Subcutaneous adipose tissue (tissue), 4 donors: Measurements from ENCODE around the gene FTL. TPM values are rescaled to one million over a fixed set of nuclear protein-coding genes. Genes with fewer than 3 reads are reported as not detected.

Experiments used
- total RNA-seq, 4 donors: library from RNA; depleted of rRNA; stranded (reverse); fragments of >200 nt; gene quantifications; one replicate each; pipeline ENCODE4 v1.1.0, GENCODE V29; 2016
- TF ChIP-seq, protein P1 (sequence below): fragments of 450-650 bp; IDR thresholded peaks from one replicate; pipeline ENCODE4 v1.5.1; 2016; ENCODE audit warnings: low read depth, mild to moderate bottlenecking, control low read depth, antibody characterized with exemption, moderate library complexity

FTL gene
- total RNA-seq, 4 donors from 2014 or later: 7,770 to 28,830 (median 13,714) TPM

- TF ChIP-seq, protein P1, sequence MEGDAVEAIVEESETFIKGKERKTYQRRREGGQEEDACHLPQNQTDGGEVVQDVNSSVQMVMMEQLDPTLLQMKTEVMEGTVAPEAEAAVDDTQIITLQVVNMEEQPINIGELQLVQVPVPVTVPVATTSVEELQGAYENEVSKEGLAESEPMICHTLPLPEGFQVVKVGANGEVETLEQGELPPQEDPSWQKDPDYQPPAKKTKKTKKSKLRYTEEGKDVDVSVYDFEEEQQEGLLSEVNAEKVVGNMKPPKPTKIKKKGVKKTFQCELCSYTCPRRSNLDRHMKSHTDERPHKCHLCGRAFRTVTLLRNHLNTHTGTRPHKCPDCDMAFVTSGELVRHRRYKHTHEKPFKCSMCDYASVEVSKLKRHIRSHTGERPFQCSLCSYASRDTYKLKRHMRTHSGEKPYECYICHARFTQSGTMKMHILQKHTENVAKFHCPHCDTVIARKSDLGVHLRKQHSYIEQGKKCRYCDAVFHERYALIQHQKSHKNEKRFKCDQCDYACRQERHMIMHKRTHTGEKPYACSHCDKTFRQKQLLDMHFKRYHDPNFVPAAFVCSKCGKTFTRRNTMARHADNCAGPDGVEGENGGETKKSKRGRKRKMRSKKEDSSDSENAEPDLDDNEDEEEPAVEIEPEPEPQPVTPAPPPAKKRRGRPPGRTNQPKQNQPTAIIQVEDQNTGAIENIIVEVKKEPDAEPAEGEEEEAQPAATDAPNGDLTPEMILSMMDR: no peak
Measured at GRCh38 chr19:48958006-48958405, 7.1 kb upstream of the FTL start.

GRCh38 chr19:48959341-48960239 is 5.5 kb upstream of the FTL start:
- TF ChIP-seq, protein P1: no peak

GRCh38 chr19:48961051-48961649 is 4.0 kb upstream of the FTL start:
- TF ChIP-seq, protein P1: no peak

DNA sequence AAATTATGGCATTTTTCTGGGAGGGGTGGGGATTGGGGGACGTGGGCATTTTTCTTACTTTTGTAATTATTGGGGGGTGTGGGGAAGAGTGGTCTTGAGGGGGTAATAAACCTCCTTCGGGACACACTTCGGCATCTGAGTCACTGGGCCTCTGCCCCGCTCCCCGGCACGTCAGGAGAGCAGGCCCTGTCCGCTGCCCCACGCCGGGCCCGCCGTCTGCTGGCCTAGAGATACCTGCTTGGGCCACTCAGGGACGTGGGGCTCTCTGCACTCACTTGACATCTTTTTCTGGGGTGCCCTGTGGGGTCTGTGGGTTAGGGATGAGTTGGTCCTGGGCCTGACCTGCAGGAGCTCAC is 3.5 kb upstream of the FTL start:
- TF ChIP-seq, protein P1: no peak

DNA sequence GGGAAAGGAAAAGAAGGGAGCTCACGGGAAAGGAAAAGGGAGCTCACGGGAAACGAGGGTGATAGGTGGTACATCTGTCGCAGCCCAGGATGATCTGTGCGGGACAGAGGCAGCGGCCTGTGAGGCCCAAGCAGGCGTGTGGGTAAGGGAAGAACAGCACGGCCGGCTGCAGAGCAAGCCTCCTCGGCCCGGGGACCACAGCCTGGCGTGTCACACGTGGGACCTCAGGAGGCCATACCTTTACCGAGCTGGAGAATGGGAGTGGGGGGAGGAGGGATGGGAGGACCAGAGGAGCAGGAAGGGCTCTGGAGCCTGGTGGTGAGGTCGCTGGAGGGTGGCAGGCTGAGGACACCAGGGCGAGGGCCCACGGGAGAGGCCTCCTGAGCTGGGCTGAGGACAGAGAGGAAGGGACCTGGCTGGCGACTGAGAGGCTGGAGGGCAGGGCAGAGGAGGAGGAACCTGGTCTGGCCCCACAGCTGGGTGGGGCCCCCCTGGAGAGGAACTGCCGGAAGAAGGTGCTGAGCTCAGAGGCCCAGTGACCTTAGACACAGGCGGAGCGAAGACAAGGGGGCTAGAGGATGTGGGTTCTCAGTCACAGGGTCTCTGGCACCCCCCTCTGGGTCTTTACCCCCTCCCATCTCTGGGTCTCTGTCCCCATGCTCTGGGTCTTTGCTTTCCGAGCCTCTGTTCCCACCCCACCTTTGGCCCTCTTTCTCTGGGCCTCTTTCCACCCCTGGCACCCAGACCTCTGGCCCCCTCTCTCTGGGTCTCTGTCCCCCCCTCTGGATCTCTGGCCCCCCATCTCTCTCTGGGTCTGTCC is 2.9 kb upstream of the FTL start:
- TF ChIP-seq, protein P1: no peak

DNA sequence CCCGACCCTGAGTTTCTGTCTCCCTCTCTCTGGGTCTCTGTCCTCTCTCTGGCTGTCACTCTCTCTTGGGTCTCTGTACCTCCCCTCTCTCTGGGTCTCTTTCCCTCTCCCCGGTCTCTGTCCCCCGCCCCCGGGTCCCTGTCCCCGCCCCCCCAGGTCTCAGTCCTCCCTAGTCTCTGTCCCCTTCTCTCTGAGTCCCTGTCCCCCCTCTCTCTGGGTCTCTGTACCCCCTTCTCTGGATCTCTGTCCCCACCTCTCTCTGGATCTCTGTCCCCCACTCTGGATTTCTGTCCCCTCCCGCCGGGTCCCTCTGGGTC is 2.3 kb upstream of the FTL start:
- TF ChIP-seq, protein P1: no peak
